KOPT-K1 (cell line): ENCODE measurements around the gene KIFC1.

Source experiments
- H3K27ac ChIP-seq: fragments of 200-600 bp; sonication (generic); 2 replicates; pipeline ENCODE4 v1.5.1; 2016; ENCODE audit warnings: antibody characterized with exemption, mild to moderate bottlenecking, low read depth, low read length; ENCODE audit not compliant: poor library complexity, severe bottlenecking
- H3K36me3 ChIP-seq: fragments of 200-600 bp; sonication (generic); 2 replicates; pipeline ENCODE4 v1.5.1; 2017; ENCODE audit warnings: antibody characterized with exemption, mild to moderate bottlenecking, low read length, moderate library complexity; ENCODE audit not compliant: insufficient read depth
- H3K9me3 ChIP-seq: fragments of 200-600 bp; sonication (generic); 2 replicates; pipeline ENCODE4 v1.5.1; 2017; ENCODE audit warnings: antibody characterized with exemption, low read length, mild to moderate bottlenecking; ENCODE audit not compliant: insufficient read depth, poor library complexity, severe bottlenecking

Gene KIFC1

GRCh38 chr6:33434961-33435360 is 43.3 kb downstream of the KIFC1 start:
- no peaks in the 10 kb centered on the region for H3K9me3 ChIP-seq
- peaks cover 57% of the 10 kb centered on the region for H3K36me3 ChIP-seq
- H3K27ac ChIP-seq: no peak overlapping the region

DNA sequence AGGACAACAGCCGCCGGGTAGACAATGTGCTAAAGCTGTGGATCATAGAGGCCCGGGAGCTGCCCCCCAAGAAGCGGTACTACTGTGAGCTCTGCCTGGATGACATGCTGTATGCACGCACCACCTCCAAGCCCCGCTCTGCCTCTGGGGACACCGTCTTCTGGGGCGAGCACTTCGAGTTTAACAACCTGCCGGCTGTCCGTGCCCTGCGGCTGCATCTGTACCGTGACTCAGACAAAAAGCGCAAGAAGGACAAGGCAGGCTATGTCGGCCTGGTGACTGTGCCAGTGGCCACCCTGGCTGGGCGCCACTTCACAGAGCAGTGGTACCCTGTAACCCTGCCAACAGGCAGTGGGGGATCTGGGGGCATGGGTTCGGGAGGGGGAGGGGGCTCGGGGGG is 46.0 kb downstream of the KIFC1 start:
- no peaks in the 10 kb centered on the region for H3K9me3 ChIP-seq
- H3K36me3 ChIP-seq: peaks cover 84% of the 10 kb centered on the region
- H3K27ac ChIP-seq: no peak overlapping the region

DNA sequence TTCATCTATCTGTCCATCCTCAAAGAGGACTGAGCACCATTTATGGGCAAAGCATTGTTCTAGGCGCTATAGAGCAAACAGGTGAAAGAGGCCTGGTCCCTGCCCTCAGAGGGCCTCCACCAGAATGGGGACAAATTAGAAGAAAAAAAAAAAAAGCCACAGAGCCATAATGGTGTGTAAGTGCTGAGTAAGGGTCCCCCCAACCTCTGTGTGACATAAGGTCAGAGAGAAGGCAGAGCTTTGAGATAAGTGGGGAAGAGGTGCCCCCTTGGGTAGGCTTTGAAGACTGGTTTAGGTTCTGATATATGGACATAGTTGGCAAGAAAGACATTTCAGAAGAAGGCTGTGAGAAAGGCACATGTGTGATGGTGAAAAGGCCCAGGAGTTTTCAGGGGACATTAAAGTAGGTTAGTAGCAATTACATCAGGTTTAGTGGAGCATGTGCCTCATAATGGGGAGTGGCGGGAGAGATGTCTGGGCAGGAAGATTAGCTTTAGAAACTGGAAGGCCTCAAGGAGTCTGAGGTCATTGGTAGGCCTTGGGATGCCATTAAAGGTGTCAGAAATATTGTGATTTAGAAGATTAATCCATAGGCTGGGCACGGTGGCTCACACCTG is 47.5 kb downstream of the KIFC1 start:
- Histone ChIP-seq H3K9me3 (no peaks in the 10 kb centered on the region), H3K36me3 (peaks cover 95% of the 10 kb centered on the region), H3K27ac (no peak overlapping the region)

DNA sequence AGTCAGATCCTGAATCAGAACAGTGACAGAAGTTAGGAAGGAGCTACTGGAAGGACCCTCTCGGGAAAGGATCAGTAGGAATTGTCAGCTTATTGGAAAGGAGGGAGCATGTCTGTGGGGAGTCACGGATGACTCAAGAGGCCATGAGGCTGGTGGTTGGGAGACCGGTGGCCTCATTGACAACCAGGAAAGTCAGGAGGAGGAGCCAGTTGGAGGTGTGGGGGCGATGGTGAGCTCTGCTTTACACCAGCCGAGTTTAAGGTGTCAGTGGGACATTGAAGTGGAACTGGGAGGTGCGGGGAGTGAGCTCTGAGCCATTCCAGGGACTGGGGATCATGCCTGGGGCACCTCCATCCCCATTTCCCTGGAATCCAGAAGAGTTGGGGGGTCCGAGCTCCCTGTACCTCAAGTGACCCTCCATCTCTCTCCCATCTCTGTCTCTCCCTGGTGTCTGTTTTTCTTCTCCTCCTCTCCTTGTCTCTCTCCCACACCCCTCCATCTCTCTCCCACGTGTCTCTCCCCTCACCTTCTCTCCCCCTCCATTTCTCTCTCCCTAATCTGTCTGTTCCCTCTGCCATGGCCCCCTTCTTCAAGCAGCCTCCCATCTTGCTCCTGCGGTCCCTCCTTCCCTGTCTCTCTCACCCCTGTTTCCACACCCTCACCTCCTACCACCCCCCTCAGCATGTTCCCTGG is 48.5 kb downstream of the KIFC1 start:
- Histone ChIP-seq H3K27ac (no peak overlapping the region), H3K9me3 (no peaks in the 10 kb centered on the region), H3K36me3 (peaks cover 100% of the 10 kb centered on the region)

DNA sequence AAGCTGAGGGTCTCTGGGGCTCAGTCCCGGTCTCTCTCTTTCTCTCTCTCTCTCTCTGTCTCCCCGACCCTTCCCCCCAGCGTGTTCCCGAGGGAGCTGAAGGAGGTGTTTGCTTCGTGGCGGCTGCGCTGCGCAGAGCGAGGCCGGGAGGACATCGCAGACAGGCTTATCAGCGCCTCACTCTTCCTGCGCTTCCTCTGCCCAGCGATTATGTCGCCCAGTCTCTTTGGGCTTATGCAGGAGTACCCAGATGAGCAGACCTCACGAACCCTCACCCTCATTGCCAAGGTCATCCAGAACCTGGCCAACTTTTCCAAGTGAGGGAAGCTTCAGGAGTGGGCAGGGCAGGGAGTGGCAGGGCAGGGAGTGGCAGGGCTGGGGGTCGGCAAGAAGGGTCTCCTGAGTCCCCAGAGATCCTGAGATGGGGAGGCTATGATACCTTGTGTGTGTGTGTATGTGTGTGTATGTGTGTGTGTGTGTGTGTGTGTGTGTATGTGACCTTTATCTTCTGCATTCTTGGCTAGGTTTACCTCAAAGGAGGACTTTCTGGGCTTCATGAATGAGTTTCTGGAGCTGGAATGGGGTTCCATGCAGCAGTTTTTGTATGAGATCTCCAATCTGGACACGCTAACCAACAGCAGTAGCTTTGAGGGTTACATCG is 49.2 kb downstream of the KIFC1 start:
- Histone ChIP-seq H3K36me3 (peaks cover 100% of the 10 kb centered on the region), H3K27ac (no peak overlapping the region), H3K9me3 (no peaks in the 10 kb centered on the region)

DNA sequence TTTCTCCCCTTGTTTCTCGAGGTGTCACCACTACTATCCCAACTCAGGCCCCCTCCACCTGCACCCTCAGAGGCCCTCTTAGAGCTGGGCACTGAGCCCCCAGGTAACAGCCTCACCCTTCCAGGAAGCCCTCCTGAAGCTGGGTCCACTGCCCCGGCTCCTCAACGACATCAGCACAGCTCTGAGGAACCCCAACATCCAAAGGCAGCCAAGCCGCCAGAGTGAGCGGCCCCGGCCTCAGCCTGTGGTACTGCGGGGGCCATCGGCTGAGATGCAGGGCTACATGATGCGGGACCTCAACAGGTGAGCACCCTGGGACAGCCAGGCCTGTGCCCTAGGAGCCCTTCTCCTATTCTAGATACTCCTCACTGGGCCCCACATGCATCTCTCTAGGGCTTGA is 49.8 kb downstream of the KIFC1 start:
- no peaks in the 10 kb centered on the region for H3K9me3 ChIP-seq
- peaks cover 100% of the 10 kb centered on the region for H3K36me3 ChIP-seq
- no peak overlapping the region for H3K27ac ChIP-seq

- Histone ChIP-seq H3K36me3 (peaks cover 100% of the 10 kb centered on the region), H3K9me3 (no peaks in the 10 kb centered on the region), H3K27ac (no peak overlapping the region)
Measured at GRCh38 chr6:33442283-33442682, 50.7 kb downstream of the KIFC1 start.

DNA sequence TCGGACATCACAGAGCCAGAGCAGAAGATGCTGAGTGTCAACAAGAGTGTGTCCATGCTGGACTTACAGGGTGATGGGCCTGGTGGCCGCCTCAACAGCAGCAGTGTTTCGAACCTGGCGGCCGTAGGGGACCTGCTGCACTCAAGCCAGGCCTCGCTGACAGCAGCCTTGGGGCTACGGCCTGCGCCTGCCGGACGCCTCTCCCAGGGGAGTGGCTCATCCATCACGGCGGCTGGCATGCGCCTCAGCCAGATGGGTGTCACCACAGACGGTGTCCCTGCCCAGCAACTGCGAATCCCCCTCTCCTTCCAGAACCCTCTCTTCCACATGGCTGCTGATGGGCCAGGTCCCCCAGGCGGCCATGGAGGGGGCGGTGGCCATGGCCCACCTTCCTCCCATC is 51.4 kb downstream of the KIFC1 start:
- no peak overlapping the region for H3K27ac ChIP-seq
- H3K36me3 ChIP-seq: peaks cover 100% of the 10 kb centered on the region
- no peaks in the 10 kb centered on the region for H3K9me3 ChIP-seq

- Histone ChIP-seq H3K27ac (no peak overlapping the region), H3K36me3 (peaks cover 100% of the 10 kb centered on the region)
Measured at GRCh38 chr6:33443619-33444504, 52.2 kb downstream of the KIFC1 start.

GRCh38 chr6:33445119-33445603 is 53.5 kb downstream of the KIFC1 start:
- H3K9me3 ChIP-seq: no peaks in the 10 kb centered on the region
- H3K27ac ChIP-seq: no peak overlapping the region
- H3K36me3 ChIP-seq: peaks cover 100% of the 10 kb centered on the region

More at GRCh38 chr6:33443619-33444504, 52.2 kb downstream of the KIFC1 start:
- no peaks in the 10 kb centered on the region for H3K9me3 ChIP-seq

- Histone ChIP-seq H3K27ac (no peak overlapping the region), H3K9me3 (no peaks in the 10 kb centered on the region), H3K36me3 (peaks cover 88% of the 10 kb centered on the region)
Measured at GRCh38 chr6:33446356-33446755, 54.7 kb downstream of the KIFC1 start.

DNA sequence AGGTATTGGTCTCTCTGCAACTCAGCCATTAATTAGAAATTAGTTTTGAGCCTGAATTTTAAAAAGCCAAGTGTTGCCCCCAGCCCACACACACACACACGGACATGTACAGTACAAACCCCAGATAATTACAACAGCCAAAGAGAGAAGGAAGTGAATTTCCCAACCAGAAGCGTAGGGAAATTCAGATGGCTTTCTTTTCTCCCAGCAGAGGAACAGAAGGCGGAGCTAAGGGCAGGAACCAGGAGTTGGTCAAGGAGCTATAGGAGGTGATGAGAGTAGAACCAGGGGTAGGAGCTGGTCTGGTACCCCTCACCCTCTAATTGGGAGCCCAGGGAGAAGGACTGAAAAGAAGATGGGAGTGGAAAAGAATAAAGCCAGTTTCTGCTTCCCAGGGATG is 58.8 kb downstream of the KIFC1 start:
- Histone ChIP-seq H3K36me3 (peaks cover 54% of the 10 kb centered on the region), H3K27ac (no peak overlapping the region), H3K9me3 (no peaks in the 10 kb centered on the region)

GRCh38 chr6:33451606-33452005 is 60.0 kb downstream of the KIFC1 start:
- Histone ChIP-seq H3K36me3 (peaks cover 54% of the 10 kb centered on the region), H3K9me3 (no peaks in the 10 kb centered on the region), H3K27ac (no peak overlapping the region)

DNA sequence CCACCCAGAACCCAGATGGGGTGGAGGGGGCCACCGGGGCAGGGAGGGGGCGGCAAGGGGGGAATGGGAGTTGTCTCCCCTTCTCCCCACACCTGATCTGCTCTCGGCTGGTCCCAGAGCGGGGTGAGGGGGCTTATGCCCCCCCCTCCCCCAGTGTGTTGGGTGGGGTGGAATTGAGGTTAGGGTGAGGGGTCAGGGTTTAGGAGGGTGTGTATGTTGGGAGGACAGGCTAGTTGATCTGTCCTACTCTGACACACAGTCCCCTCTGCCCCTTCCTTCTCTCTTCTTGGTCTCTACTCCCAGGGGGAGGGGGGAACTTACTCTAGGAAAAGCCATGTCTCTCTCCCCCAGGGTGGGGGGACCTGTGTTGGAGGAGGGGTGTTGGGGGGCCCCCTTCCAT is 60.9 kb downstream of the KIFC1 start:
- Histone ChIP-seq H3K9me3 (no peaks in the 10 kb centered on the region), H3K36me3 (peaks cover 48% of the 10 kb centered on the region), H3K27ac (peak overlapping the region; percentile 62)
